Activated T-helper 1 cell treated with Interleukin-2 at 50 U/mL for 16 hours (primary cell): ENCODE measurements around the gene KLRC4.
"Not testable (repeated sequence)": the region's sequence is repeated elsewhere in the genome, so short reads cannot be mapped to it uniquely, and the experiment has no call there.

Experiments used
- DNase-seq: peaks from one replicate; pipeline ENCODE4 v3.0.0-alpha.2; 2020; ENCODE audit warnings: low read depth

Gene KLRC4

DNA sequence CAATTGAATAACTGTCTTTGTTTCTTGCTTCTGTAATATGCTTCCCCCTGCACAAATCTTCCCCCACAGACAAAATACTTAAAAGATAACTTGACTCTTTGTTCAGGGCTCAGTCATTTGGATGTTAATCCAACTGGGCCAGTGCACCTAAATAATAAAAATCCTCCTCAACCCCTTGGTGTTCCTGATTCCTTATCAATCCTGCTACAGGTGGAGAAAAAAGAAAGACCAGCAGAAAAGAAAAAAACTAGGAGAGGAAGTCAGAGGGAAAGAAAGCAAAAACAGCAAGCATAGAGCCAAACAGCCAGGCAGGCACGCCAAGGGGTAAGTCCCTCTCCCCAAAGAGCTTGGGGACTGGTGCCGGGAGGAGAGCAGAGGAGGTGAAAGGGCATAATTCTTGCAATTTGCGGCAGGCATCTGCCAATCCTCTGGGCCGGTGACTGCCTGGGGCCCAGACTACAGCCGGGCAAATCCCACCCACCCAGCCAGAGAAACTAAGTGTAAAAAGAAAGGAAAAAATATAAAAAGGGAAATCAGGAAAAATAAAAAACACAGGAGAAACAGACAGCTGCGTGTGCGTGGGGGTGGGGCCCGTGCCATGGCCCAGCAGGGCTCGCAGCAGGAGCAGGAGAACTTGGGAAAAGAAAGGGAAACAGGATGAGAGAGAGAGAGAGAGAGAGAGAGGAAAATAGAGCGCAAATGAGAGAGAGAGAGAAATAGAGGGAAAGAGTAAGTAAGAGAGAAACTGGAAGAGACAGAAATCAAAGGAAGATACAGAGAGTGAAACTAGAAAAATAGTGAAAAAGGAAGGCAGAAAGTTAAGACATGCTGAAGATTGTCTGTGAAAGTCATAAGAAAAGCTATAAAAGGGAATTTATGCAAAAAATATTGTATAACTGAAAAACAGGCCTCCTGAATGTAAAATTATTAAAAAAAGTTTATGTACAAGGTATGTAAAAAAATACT, 41.1 kb downstream of the KLRC4 start:
- no peak for DNase-seq

DNA sequence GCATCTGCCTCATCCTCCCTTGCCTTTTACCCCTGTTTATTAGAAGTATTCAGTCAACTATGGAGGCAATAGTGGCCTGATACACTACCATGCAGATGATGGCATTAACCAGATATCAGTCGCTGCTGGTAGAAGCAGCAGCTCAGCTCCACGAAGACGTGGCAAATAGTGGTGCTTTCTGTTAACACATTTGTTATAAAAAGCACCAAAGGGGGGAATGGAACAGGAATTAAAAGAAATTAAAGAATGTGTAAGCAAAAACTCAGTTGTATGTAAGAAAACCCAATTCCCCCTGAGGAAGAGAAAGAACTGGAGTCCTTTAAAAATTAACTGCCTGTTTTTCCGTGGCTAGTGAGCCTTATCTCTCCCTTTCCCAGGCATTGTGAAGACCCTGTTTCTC, 41.8 kb downstream of the KLRC4 start:
- DNase-seq = not testable (repeated sequence)

DNA sequence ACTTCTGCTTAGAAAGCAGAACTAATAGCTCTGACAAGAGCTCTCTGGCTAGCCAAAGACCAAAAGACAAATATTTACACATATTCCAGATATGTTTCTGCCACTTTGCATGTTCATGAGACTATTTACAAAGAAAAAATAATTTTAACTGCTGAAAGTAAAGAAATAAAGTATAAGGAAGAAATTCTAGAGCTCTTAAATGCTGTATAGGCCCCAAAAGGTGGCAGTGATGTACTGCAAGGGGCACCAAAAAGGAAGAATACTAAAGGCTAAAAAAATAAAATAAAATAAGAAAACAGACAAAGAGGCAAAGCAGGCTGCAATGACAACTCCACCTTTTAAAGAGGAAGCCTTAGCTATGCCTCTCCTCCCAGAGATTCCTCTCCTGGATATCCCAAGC, 42.7 kb downstream of the KLRC4 start:
- DNase-seq = no peak

DNA sequence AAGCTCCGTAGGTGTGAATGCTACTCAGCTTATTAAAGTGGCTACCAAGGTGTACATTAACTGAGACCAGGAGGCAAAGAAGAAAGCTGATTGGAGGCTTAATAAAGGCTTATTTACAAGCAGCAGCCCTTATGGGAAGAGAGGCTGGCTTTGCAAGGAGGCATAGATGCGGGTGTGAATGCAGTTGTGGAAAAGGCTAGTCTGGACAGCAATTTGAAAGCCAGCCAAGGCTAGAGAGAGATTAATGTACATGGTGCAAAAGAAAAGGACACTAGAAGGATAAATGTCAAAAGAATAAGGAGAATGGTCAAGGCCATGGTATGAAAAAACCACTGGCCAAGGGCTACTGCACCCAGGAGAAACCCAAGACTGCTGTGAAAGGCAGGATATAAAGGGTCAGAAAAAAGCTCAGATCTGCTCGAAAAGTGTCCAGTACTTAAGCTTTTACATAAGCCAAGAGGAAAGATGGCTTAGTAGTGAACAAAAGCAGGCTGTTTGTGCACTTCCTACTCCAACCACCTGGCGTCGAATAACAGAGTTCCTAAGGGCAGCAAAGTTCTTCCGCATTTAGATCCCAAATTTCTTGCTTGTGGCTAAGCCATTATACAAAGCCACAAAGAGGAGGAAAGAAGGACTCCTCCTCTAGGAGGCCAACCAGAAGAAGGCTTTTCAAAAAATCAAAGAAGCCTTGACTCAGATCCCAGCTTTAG, 43.7 kb downstream of the KLRC4 start:
- DNase-seq = no peak

DNA sequence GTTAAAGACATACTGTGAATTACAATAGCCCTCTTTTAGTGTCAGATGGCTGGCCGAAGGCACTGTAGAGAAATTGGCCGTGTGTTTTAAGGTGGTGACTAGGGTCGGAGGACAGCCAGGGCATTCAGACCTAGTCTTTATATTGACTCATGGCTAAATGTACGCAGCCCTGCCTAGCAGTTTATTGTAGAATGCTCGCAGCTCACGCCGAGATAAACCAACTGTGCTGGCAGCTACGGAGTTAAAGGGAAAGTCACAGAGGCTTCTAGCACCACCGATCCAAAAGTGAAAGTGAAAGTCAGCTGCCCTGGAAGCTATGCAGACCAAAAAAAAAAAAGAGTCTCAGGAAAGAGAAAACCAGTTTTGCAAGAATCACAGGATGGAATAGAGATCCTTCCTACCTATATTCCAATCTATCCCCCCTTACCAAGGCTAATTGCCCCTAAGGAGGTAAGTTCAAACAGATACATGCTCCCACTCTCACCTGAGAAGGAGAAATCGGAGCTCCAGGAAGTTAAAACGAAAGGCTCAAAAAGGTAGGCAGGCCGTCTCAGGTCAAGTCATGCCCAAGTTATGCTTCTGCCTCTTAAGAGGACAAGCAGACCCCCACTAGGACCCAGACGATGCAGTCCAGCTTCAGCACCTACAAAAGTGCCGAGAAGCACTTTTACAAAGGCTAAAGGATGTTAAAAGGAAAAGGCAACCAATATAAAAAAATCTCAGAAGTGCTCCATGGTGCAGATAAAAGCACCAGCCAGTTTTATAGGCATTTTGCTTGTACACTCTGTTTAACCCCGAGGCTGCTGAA, 44.5 kb downstream of the KLRC4 start:
- no peak for DNase-seq

DNA sequence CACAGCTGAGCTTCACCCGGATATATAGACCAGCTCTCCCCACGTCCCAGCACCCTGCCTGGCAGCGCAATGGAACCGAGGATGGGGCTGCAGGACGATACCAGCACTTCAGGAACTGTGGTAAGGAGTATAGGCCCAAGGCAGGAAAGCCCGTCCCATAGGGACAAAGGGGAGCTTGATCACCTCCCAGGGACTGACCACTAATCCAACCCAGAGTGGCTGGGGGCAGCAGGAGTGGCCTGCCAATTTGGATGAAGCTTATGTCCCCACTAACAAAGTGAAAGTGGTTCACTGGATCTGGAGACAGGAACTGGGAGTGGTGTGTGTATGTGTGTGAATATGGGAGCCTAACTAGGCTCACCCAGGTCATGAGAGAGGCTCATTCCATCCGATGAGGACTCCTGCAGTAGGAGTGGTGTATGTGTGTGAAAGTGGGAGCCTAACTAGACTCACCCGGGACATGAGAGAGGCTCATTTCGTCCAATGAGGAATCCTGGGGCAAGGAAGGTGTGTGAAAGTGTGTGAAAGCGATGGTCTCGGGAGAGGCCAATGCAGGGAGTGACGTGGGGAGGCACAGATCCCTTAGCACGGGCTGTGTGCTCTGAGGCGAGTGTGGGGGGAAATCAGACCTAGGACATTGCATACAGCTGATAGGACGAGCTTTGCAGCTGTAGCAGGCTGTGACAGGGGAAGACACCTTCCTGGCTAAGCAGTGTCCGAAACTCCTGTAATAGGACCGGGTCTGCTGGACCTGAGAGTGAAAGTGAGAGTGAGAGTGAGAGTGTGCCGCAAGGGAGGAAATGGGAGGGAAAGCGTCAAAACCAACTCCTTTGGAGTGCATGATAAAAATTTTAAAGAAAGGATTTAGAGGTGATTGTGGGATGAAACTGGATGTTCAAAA, 45.4 kb downstream of the KLRC4 start:
- DNase-seq = no peak

DNA sequence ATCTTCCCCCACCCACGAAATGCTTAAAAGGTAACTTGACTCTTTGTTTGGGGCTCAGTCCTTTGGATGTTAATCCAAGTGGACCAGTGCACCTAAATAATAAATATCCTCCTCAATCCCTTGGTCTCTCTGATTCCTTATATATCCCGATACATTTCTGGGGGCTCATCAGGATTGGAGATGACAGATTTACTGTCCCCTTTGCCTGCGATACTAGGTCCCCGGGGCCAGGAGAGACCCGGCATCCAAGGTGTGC, 46.0 kb downstream of the KLRC4 start:
- no peak for DNase-seq

DNA sequence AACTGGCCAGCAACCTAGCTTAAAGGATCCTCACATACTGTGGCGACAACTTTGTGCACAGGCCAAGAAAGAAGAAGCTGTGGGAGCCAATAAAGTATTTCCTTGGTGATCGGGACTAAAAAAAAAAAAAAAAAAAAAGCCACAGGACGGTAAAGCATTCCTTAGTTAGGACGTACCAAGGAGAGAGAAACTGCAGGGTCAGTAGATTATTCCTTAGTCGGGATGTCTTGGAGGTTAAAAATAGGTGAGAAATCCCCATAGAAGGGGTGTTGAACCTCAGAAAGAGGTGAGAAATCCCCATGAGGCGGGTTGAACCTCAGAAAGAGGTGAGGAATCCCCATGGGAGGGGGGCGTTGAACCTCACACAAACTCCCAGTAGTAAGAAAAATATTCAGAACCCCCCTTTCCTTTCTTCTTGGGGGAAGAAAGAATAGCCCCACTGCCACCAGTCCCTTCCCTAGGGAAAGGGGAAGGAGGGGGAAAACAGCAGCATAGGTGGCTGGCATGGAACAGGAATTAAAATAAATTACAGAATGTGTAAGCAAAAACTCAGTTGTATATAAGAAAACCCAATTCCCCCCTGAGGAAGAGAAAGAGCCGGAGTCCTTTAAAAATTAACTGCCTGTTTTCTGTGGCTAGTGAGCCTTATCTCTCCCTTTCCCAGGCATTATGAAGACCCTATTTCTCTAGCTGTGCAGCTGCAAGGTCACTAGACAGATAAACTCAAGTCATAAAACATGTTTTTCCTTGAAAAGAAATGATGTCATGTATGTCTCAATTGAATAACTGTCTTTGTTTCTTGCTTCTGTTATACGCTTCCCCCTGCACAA, 46.5 kb downstream of the KLRC4 start:
- no peak for DNase-seq

DNA sequence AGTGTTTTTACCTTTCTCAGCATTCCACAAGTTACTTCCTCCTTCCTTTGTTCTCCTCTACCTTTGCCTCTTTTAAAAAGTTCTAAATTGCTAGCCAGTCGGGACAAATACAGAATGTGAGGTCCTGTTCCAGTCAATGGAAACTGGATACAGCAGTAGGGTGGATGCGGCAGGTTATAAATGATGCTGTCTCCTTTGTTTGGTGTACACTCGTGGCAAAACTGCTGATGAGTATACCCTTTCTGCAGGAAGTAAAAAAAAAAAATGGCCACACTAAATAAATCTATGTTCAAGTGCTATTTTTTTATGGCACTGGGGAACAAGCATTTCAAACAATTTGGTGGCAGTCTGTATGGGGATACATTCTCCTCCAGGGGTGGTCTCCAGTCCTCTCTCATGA, 47.2 kb downstream of the KLRC4 start:
- DNase-seq = no peak

DNA sequence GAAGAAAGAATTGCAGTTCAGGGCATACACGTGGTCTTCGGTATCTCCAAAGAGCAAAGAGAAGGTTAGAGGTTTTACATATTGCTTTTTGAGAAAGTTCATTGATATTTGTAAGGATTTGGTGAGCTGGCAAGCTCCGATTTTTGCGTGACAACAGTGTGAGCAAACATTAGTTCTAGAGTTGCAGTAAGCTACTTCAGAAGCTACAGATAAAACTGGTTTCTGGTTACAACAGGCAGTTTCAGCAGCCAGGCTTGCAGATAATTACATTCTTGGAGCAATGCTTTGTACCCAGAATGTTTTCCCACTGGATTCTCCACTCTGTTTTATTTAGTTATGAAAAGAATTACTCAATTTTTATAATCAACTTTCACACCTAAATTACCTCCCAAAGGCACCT, 47.9 kb downstream of the KLRC4 start:
- DNase-seq = no peak

DNA sequence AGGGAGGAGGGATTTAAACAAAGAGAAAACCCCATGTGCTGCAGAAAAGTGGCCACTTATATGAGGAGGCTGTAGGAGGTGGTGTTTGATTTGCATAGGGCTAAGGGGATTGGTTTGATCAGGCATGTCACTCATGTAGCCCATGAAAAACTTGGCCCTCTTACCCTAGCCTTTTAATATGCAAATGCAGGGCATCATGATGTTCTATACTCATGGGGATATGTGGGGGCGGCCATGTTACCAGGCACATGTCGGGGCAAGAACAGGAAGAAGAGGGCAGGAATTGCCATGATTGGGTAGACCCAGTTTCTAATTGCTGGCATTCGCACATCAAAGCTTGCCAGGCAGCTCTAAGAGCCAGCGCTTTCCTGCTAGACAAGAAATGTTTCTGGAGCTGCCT, 48.5 kb downstream of the KLRC4 start:
- no peak for DNase-seq

DNA sequence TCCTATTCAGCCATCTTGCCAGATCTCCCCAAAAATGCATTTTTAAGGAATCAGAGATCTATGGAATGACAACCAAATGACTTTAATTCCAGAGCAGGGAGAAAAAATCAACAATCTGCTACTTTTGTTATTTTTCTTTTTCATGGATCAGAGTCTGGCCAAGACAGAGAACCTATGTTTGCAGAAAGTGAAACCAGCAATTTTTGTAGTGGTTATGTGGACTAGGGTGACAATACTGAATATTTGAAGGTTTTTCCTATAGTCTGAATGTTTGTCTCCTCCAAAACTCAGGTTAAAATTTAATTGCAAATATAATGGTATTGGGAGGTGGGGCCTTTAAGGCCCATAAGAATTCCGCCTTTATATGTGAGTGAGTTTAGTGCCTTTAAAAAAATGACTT, 50.6 kb downstream of the KLRC4 start:
- no peak for DNase-seq

DNA sequence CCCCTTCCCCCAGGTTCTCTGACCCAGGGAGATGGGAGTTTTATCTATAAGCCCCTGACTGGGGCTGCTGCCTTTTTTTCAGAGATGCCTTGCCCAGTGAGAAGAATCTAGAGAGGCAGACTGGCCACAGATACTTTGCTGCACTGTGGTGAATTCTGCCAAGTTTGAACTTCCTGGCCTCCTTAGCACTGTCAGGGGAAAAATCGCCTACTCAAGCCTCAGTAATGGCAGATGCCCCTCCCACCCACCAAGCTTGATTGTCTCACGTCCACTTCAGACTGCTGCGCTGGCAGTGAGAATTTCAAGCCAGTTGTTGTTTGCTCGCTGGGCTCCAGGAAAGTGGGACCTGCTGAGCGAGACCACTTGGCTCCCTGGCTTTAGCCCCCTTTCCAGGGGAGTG, 51.4 kb downstream of the KLRC4 start:
- DNase-seq = no peak
